Urinary bladder (tissue), 4 donors: Measurements from ENCODE around the gene ERO1A. TPM values are rescaled to one million over a fixed set of nuclear protein-coding genes. Genes with fewer than 3 reads are reported as not detected.

Experiments used
- DNase-seq: peaks from one replicate; pipeline ENCODE4 v3.0.0-alpha.2; 2015; ENCODE audit errors: extremely low spot score
- H3K27ac ChIP-seq: one replicate; pipeline ENCODE4 v1.5.1; 2013; ENCODE audit warnings: low read depth, mild to moderate bottlenecking, moderate library complexity
- H3K36me3 ChIP-seq: one replicate; pipeline ENCODE4 v1.6.1; 2013; ENCODE audit warnings: mild to moderate bottlenecking, moderate library complexity; ENCODE audit not compliant: insufficient read depth
- H3K4me1 ChIP-seq: one replicate; pipeline ENCODE4 v1.6.1; 2013; ENCODE audit warnings: mild to moderate bottlenecking, moderate library complexity; ENCODE audit not compliant: insufficient read depth
- H3K4me3 ChIP-seq: one replicate; pipeline ENCODE4 v1.5.1; 2013; ENCODE audit warnings: low read depth, low read length
- WGBS: extraction: QIAGEN DNeasy Blood & Tissue Kit; methylation state at CpG from one replicate; pipeline ENCODE4 v1.1.7; 2013; 5-methylcytosine and 5-hydroxymethylcytosine counted together
- polyA plus RNA-seq: library from polyadenylated mRNA; stranded (reverse); fragments of 200-250 nt; gene quantifications from one replicate; pipeline ENCODE4 v1.2.3, GENCODE V29; 2013
- total RNA-seq: library from RNA; depleted of rRNA; stranded (reverse); fragments of >200 nt; gene quantifications from one replicate; pipeline ENCODE4 v1.2.3, GENCODE V29; 2014
- donor health status: healthy with polysubstance abuse.
- donor health status: healthy.

The ERO1A gene
- total and polyA plus RNA-seq, 2 donors: 15.4 to 87.4 TPM

GRCh38 chr14:52618602-52619001 is 76.8 kb downstream of the ERO1A start:
- no peaks in the 10 kb centered on the region for H3K4me1 ChIP-seq
- 76% methylated on average over 3 of the region's 3 CpGs for WGBS
- no peak overlapping the region for H3K4me3 ChIP-seq
- no peak for DNase-seq
- H3K27ac ChIP-seq: no peak overlapping the region
- H3K36me3 ChIP-seq: no peaks in the 10 kb centered on the region

- WGBS: 82% methylated on average over 2 of the region's 2 CpGs
Measured at GRCh38 chr14:52610187-52610586, 85.2 kb downstream of the ERO1A start.

GRCh38 chr14:52609445-52610044 is 85.8 kb downstream of the ERO1A start:
- WGBS: 93% methylated on average over 5 of the region's 5 CpGs

More at GRCh38 chr14:52610187-52610586, 85.2 kb downstream of the ERO1A start:
- Histone ChIP-seq H3K4me1 (no peaks in the 10 kb centered on the region), H3K36me3 (no peaks in the 10 kb centered on the region), H3K27ac (no peak overlapping the region), H3K4me3 (no peak overlapping the region)
- DNase-seq: no peak

GRCh38 chr14:52607061-52607460 is 88.3 kb downstream of the ERO1A start:
- H3K4me3 ChIP-seq: no peak overlapping the region
- 66% methylated on average over 1 of the region's 1 CpG for WGBS
- H3K4me1 ChIP-seq: no peaks in the 10 kb centered on the region
- DNase-seq: no peak
- H3K36me3 ChIP-seq: no peaks in the 10 kb centered on the region
- H3K27ac ChIP-seq: no peak overlapping the region

More at GRCh38 chr14:52609445-52610044, 85.8 kb downstream of the ERO1A start:
- no peak for DNase-seq
- Histone ChIP-seq H3K4me3 (no peak overlapping the region), H3K27ac (no peak overlapping the region), H3K36me3 (no peaks in the 10 kb centered on the region), H3K4me1 (no peaks in the 10 kb centered on the region)

GRCh38 chr14:52602131-52602530 is 93.2 kb downstream of the ERO1A start:
- DNase-seq: no peak
- H3K36me3 ChIP-seq: no peaks in the 10 kb centered on the region
- H3K4me1 ChIP-seq: no peaks in the 10 kb centered on the region
- no peak overlapping the region for H3K27ac ChIP-seq
- WGBS: 78% methylated on average over 1 of the region's 1 CpG
- no peak overlapping the region for H3K4me3 ChIP-seq

GRCh38 chr14:52599974-52600373 is 95.4 kb downstream of the ERO1A start:
- DNase-seq: no peak
- WGBS: 96% methylated on average over 3 of the region's 3 CpGs
- Histone ChIP-seq H3K27ac (no peak overlapping the region), H3K4me3 (no peak overlapping the region), H3K4me1 (no peaks in the 10 kb centered on the region), H3K36me3 (no peaks in the 10 kb centered on the region)

- 93% methylated on average over 1 of the region's 1 CpG for WGBS
- H3K4me1 ChIP-seq: no peaks in the 10 kb centered on the region
- DNase-seq: no peak
- H3K27ac ChIP-seq: no peak overlapping the region
- H3K36me3 ChIP-seq: no peaks in the 10 kb centered on the region
- no peak overlapping the region for H3K4me3 ChIP-seq
Measured at GRCh38 chr14:52598568-52598967, 96.8 kb downstream of the ERO1A start.

- no peak for DNase-seq
- Histone ChIP-seq H3K4me3 (no peak overlapping the region), H3K4me1 (no peaks in the 10 kb centered on the region), H3K36me3 (no peaks in the 10 kb centered on the region), H3K27ac (no peak overlapping the region)
- 87% methylated on average over 5 of the region's 5 CpGs for WGBS
Measured at GRCh38 chr14:52596861-52597260, 98.5 kb downstream of the ERO1A start.

- H3K36me3 ChIP-seq: no peaks in the 10 kb centered on the region
- no peaks in the 10 kb centered on the region for H3K4me1 ChIP-seq
- no peak for DNase-seq
- WGBS: 91% methylated on average over 10 of the region's 10 CpGs
- H3K27ac ChIP-seq: no peak overlapping the region
- no peak overlapping the region for H3K4me3 ChIP-seq
Measured at GRCh38 chr14:52596320-52596719, 99.0 kb downstream of the ERO1A start.

GRCh38 chr14:52590318-52590717 is 105.0 kb downstream of the ERO1A start:
- Histone ChIP-seq H3K27ac (no peak overlapping the region), H3K4me1 (no peaks in the 10 kb centered on the region), H3K4me3 (no peak overlapping the region), H3K36me3 (no peaks in the 10 kb centered on the region)
- 87% methylated on average over 1 of the region's 1 CpG for WGBS
- no peak for DNase-seq

Other genes starting within 250 kb of the ERO1A start
- 19.2 TPM for gene TXNDC16, start 143.1 kb downstream of the ERO1A start, total RNA-seq
- 5.6 TPM for gene TXNDC16, start 143.1 kb downstream of the ERO1A start, polyA plus RNA-seq
- 14.0 TPM for gene GPR137C, start 142.7 kb downstream of the ERO1A start, total RNA-seq
- 0.52 TPM for gene GPR137C, start 142.7 kb downstream of the ERO1A start, polyA plus RNA-seq
- 163 TPM for gene PSMC6, start 11.6 kb upstream of the ERO1A start, total RNA-seq
- 69.6 TPM for gene PSMC6, start 11.6 kb upstream of the ERO1A start, polyA plus RNA-seq
- 32.3 TPM for gene STYX, start 34.6 kb upstream of the ERO1A start, total RNA-seq
- gene STYX, start 34.6 kb upstream of the ERO1A start, polyA plus RNA-seq: 9.1 TPM
- 36.5 TPM for gene GNPNAT1, start 96.0 kb upstream of the ERO1A start, total RNA-seq
- gene GNPNAT1, start 96.0 kb upstream of the ERO1A start, polyA plus RNA-seq: 10.9 TPM